22Rv1 (cell line): Measurements from ENCODE around the gene COL4A2.
A peak's percentile ranks its signal among the peaks of the same experiment; 100 is the strongest.

ENCODE experiments used
- H3K27ac ChIP-seq: fragments of 450-650 bp; 2 replicates; pipeline ENCODE4 v1.5.1; 2017
- CTCF ChIP-seq: fragments of 450-650 bp; IDR thresholded peaks from 2 replicates; pipeline ENCODE4 v1.5.1; 2017; ENCODE audit warnings: mild to moderate bottlenecking
- ZFX ChIP-seq: fragments of 450-650 bp; IDR thresholded peaks from 2 replicates; pipeline ENCODE4 v1.6.1; 2017; ENCODE audit warnings: antibody characterized with exemption, borderline replicate concordance

Gene COL4A2

GRCh38 chr13:110455444-110455843 lies 148.4 kb downstream of the COL4A2 start:
- TF ChIP-seq ZFX (no peak), CTCF (no peak)
- no peak overlapping the region for H3K27ac ChIP-seq

GRCh38 chr13:110455941-110456340 lies 148.9 kb downstream of the COL4A2 start:
- no peak overlapping the region for H3K27ac ChIP-seq
- TF ChIP-seq CTCF (peak; percentile 93), ZFX (no peak)

GRCh38 chr13:110456550-110456949 lies 149.5 kb downstream of the COL4A2 start:
- no peak overlapping the region for H3K27ac ChIP-seq
- TF ChIP-seq ZFX (no peak), CTCF (no peak)

GRCh38 chr13:110457361-110457760 lies 150.3 kb downstream of the COL4A2 start:
- no peak for TF ChIP-seq ZFX
- TF ChIP-seq CTCF = no peak
- H3K27ac ChIP-seq = no peak overlapping the region

GRCh38 chr13:110458017-110458416 lies 150.9 kb downstream of the COL4A2 start:
- TF ChIP-seq ZFX = no peak
- no peak for TF ChIP-seq CTCF
- H3K27ac ChIP-seq = no peak overlapping the region

- no peak overlapping the region for H3K27ac ChIP-seq
- no peak for TF ChIP-seq CTCF
- TF ChIP-seq ZFX = no peak
These were observed 151.7 kb downstream of the COL4A2 start for GRCh38 chr13:110458594-110459365.

GRCh38 chr13:110462091-110462490 lies 155.0 kb downstream of the COL4A2 start:
- no peak overlapping the region for H3K27ac ChIP-seq
- TF ChIP-seq CTCF = no peak
- TF ChIP-seq ZFX = no peak
